Heart right ventricle (tissue), 16 donors: ENCODE results near the gene NLRP1. TPM values are rescaled to one million over a fixed set of nuclear protein-coding genes. Genes with fewer than 3 reads are reported as not detected.
A peak's percentile ranks its signal among the peaks of the same experiment; 100 is the strongest.

Experiments
- ATAC-seq, 8 donors: fragments of 200-7000 bp; cut with Tn5 transposase; one replicate each; pipeline ENCODE4 v1.9.1; 2020; ENCODE audit warnings: mild to moderate bottlenecking in 8 of 8, moderate library complexity in 8 of 8, moderate number of reproducible peaks in 1 of 8
- DNase-seq, 2 donors: peaks; one replicate each; pipeline ENCODE4 v3.0.0-alpha.2; 2020
- H3K27ac ChIP-seq, 10 donors: fragments of 200-600 bp; sonication (generic) in 2 of 10; one replicate each; pipeline versions ENCODE4 v1.5.0 to v1.8.0; 2020 to 2022; ENCODE audit warnings: mild to moderate bottlenecking in 3 of 10
- H3K27me3 ChIP-seq, 7 donors: fragments of 200-600 bp; one replicate each; pipeline ENCODE4 v1.8.0; 2021 to 2022; ENCODE audit warnings: mild to moderate bottlenecking in 2 of 7
- H3K36me3 ChIP-seq, 9 donors: fragments of 200-600 bp; sonication (generic) in 1 of 9; one replicate each; pipeline versions ENCODE4 v1.5.0 to v1.8.0; 2020 to 2022; ENCODE audit warnings: mild to moderate bottlenecking in 2 of 9
- H3K4me1 ChIP-seq, 9 donors: fragments of 200-600 bp; sonication (generic) in 1 of 9; one replicate each; pipeline versions ENCODE4 v1.5.0 to v1.8.0; 2020 to 2022; ENCODE audit warnings: mild to moderate bottlenecking in 4 of 9
- H3K4me3 ChIP-seq, 10 donors: fragments of 200-600 bp; sonication (generic) in 2 of 10; one replicate each; pipeline versions ENCODE4 v1.5.0 to v1.8.0; 2020 to 2022; ENCODE audit warnings: mild to moderate bottlenecking in 7 of 10, moderate library complexity in 2 of 10
- H3K9me3 ChIP-seq, 11 donors: fragments of 200-600 bp in 10 of 11; sonication (generic) in 2 of 11; one replicate each; pipeline versions ENCODE4 v1.5.0 to v1.8.0; 2013 to 2022; ENCODE audit warnings: mild to moderate bottlenecking in 2 of 11, control low read depth in 1 of 11, moderate library complexity in 1 of 11
- CTCF ChIP-seq, 9 donors: fragments of 200-600 bp; sonication (generic) in 2 of 9; IDR thresholded peaks; one replicate each; pipeline versions ENCODE4 v1.5.0 to v1.8.0; 2021 to 2022; ENCODE audit warnings: antibody characterized with exemption in 9 of 9, mild to moderate bottlenecking in 5 of 9, moderate library complexity in 1 of 9
- WGBS, 2 donors: extraction: QIAGEN DNeasy Blood & Tissue Kit; methylation state at CpG; one replicate each; pipeline ENCODE4 v1.1.7; 2013; ENCODE audit warnings: inconsistent platforms in 1 of 2; 5-methylcytosine and 5-hydroxymethylcytosine counted together
- intact Hi-C, 10 donors: fragments of 100-400 bp; cut with DNase I; formaldehyde crosslinking; loops; one replicate each; pipeline versions ENCODE4 v1.11.1 to v1.14.2; 2022
- polyA plus RNA-seq, 2 donors: library from polyadenylated mRNA; stranded (reverse); fragments of 200-250 nt; gene quantifications; one replicate each; pipeline ENCODE4 v1.2.3, GENCODE V29; 2013
- total RNA-seq, 10 donors: library from RNA; stranded (reverse); fragmentation: NEBNext Ultra II Directional in 3 of 10; extraction: Animal tissue kit (Norgen Biotek cat#: 25700) in 3 of 10; gene quantifications; one replicate each; pipeline versions ENCODE4 v1.2.1 to v1.2.4, GENCODE V29; 2021 to 2023
- donor health status: Arrhythmogenic right ventricular cardiomyopathy.
- donor health status: ischemic (EF 13 %, LVEDD 7.1; RV severe dilation, severe dysfunction).
- donor health status: healthy with polysubstance abuse.
- donor health status: DM: no; HTN: yes; CAD: no.
- donor health status: DM: no; HTN: no; CAD: no.
- donor health status: ischemic (EF 25% LVEDD 6.9; RV normal size, moderate dysfunction).
- donor health status: ischemic (EF 25% LVEDD 5.7; RV mildly dilated, moderate dysfunction).
- donor health status: healthy.
- donor health status: DM: yes; HTN: yes; CAD: no.
- donor health status: Ischemic cardiomyopathy.
- donor health status: ischemic (EF 35%, LVEDD 5.7; RV mildly dilated, moderate dysfunction).
- donor health status: nonischemic (EF 11% LVEDD 7.7; RV severe dilation, severe dysfunction).
- donor health status: DM: yes; HTN: yes; CAD: no.
- donor health status: PGD.
- donor health status: ischemic (EF 29% LVEDD 5.4; RV normal size, mild dysfunction).
- donor health status: nonischemic (EF 23%, LVEDD 6.1; RV moderate dilation, normal function).

The NLRP1 gene
- total and polyA plus RNA-seq, 12 donors = 4.9 to 34.3 (median 7.6) TPM

- WGBS, 2 donors = 55 to 60% methylated on average over 14 of the region's 14 CpGs
- Histone ChIP-seq H3K4me1 (peaks cover 0 to 20% (median 8%) of the 10 kb centered on the region in 9 donors), H3K27ac (peak overlapping the region in 8 of 10 donors; percentile 38 to 73 (median 64)), H3K27me3 (no peaks in the 10 kb centered on the region), H3K4me3 (no peak overlapping the region), H3K36me3 (peaks cover 0 to 100% (median 24%) of the 10 kb centered on the region in 9 donors), H3K9me3 (no peaks in the 10 kb centered on the region)
- TF ChIP-seq CTCF (IDR thresholded peaks at IDR 0.05) = no peak
- intact Hi-C loops = no loop called here
- ATAC-seq (peak; percentile 60 to 98 (median 92)), DNase-seq (peak; percentile 51 to 79)
These were observed 57.3 kb downstream of the NLRP1 start for GRCh38 chr17:5526821-5527598.

DNA sequence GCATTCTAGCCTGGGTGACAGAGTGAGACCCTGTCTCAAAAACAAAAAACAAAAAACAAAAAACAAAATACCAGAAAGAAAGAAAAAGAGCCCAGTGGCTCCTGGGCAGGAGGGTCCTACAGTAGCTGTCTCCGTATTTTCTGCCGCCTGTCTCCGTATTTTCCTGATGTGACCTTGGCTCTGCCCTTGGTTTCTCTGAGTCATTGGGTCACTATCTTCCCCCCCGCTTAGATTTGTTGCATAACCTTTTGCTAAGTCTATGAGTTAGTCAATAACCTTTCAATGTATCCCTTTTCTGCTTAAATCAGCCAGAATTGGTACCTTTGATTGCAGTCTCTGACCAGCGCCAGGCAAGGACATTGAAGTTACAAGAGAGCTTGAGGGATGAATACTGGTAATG lies 61.1 kb downstream of the NLRP1 start:
- Histone ChIP-seq H3K9me3 (no peaks in the 10 kb centered on the region), H3K4me1 (peaks cover 0 to 20% (median 8%) of the 10 kb centered on the region in 9 donors), H3K4me3 (no peak overlapping the region), H3K27me3 (no peaks in the 10 kb centered on the region), H3K27ac (no peak overlapping the region), H3K36me3 (peaks cover 0 to 86% (median 13%) of the 10 kb centered on the region in 9 donors)
- DNase-seq = no peak
- ATAC-seq = no peak
- intact Hi-C loops = no loop called here
- TF ChIP-seq CTCF (IDR thresholded peaks at IDR 0.05) = no peak
- WGBS, 2 donors = 89 to 92% methylated on average over 5 of the region's 5 CpGs

DNA sequence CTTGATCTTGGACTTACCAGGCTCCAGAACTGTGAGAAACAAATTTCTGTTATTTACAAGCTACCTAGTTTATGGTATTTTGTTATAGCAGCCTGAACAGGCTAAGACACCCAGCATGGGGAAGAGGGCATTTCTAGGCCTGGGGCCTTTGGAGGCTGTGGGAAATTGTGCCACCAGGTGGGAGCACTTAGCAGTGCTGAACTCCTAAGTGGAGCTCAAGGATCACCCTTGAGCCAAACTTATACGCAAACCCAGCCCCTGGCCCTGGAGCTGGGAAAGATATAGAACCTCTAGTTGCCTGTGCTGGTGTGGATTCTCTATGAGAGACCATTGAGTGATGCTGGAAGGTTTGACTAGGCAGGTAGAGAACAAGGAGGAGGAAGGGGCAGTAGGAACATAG lies 61.8 kb downstream of the NLRP1 start:
- peaks cover 0 to 86% (median 17%) of the 10 kb centered on the region in 9 donors for H3K36me3 ChIP-seq
- DNase-seq (no peak), ATAC-seq (no peak)
- WGBS, 2 donors = 96 to 98% methylated on average over 1 of the region's 1 CpG
- H3K9me3 ChIP-seq = no peaks in the 10 kb centered on the region
- intact Hi-C loops = no loop called here
- TF ChIP-seq CTCF (IDR thresholded peaks at IDR 0.05) = no peak
- no peak overlapping the region for H3K27ac ChIP-seq
- H3K4me3 ChIP-seq = no peak overlapping the region
- H3K4me1 ChIP-seq = peaks cover 0 to 13% (median 5%) of the 10 kb centered on the region in 9 donors
- no peaks in the 10 kb centered on the region for H3K27me3 ChIP-seq

GRCh38 chr17:5516060-5516792 lies 68.1 kb downstream of the NLRP1 start:
- no peak for DNase-seq
- intact Hi-C loops = no loop called here
- Histone ChIP-seq H3K9me3 (no peaks in the 10 kb centered on the region), H3K36me3 (peaks cover 0 to 72% (median 7%) of the 10 kb centered on the region in 9 donors), H3K4me1 (no peaks in the 10 kb centered on the region), H3K4me3 (no peak overlapping the region), H3K27me3 (no peaks in the 10 kb centered on the region), H3K27ac (no peak overlapping the region)
- 60 to 61% methylated on average over 5 of the region's 5 CpGs for WGBS, 2 donors
- no peak for TF ChIP-seq CTCF (IDR thresholded peaks at IDR 0.05)
- no peak for ATAC-seq
